ENCODE results near the gene TAS2R40.

The TAS2R40 gene

GRCh38 chr7:143225047-143225446 lies 3.2 kb downstream of the TAS2R40 start:
- DNase-seq: no peak

DNA sequence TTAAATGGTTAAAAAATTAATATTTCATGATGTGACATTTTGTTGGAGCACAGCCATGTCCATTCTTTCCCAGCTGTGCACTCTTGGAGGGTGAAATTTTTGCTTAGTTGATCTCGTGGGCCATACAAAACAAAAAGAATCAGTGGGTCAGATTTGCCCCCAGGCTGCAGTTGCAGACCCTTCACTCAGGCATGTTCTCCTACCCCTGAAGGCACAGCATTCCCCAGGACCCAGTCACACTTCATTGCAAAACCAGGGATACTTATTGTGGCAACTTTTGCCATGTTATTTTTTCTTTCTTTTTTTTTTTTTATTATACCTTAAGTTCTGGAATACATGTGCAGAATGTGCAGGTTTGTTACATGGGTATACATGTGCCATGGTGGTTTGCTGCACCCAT lies 6.0 kb downstream of the TAS2R40 start:
- no peak for DNase-seq

GRCh38 chr7:143229054-143229790 lies 7.4 kb downstream of the TAS2R40 start:
- DNase-seq: no peak

- no peak for DNase-seq
Observed at GRCh38 chr7:143230602-143231457, 9.0 kb downstream of the TAS2R40 start.

GRCh38 chr7:143233816-143234532 lies 12.1 kb downstream of the TAS2R40 start:
- no peak for DNase-seq

GRCh38 chr7:143234533-143234875 lies 12.7 kb downstream of the TAS2R40 start:
- no peak for DNase-seq

- no peak for DNase-seq
Observed at GRCh38 chr7:143235561-143235960, 13.7 kb downstream of the TAS2R40 start.

DNA sequence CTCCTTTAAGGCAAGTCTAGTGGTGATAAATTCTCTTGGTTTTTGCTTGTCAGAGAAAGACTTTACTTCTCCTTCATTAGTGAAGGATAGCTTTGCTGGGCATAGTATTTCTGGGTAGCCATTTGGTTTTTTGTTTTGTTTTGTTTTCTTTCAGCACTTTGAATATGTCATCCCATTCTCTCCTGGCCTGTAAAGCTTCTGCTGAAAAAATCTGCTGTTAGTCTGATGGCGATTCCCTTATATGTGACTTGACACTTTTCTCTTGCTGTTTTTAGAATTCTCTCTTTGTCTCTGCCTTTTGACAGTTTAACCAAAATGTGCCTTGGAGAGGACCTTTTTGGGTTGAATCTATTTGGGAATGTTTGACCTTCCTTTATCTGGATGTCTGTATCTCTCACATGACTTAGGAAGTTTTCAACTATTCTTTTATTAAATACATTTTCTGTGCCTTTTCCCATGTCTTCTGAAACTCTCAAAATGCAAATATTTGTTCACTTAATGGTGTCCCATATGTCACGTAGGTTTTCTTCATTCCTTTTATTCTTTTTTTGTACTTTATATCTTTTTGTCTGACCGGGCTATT lies 14.7 kb downstream of the TAS2R40 start:
- no peak for DNase-seq

DNA sequence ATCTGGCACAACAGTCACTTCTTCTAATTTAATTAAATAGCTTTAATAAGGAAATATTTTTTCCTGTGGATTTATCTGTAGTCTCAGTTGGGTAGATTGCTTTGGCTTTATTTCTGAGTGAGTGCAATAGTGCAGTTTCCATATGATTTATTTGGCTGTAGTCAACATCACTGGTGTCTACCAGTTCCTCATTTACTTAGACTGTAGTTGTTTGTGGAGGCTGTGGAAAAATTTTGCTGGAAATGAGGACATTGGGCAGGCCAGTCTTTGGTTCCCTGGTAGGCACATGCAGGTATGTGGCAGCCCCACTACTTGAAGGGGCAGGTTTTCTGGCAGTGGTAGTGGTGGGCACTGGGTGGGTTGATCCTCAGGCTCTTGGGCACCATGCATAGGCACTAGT lies 15.5 kb downstream of the TAS2R40 start:
- DNase-seq: no peak

- DNase-seq: no peak
Observed at GRCh38 chr7:143238289-143238980, 16.6 kb downstream of the TAS2R40 start.

DNA sequence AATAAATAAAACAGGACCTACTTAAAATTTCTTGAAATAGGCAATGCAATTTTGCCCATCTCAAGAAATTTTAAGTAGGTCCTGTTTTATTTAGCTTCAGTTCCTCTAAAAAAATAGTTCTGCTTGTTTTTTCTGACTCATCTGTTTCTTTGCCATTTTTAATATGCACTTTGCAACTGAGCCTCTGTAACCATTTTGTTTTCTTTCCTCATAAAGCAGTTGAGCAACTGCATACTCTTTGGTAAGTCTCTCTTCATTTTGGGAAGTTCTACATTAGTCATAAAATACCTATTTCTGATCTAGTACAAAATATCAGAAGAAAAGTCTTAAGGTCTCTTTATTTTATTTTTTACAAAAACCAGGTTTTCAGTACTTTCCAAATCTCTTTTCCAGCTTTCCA lies 18.0 kb downstream of the TAS2R40 start:
- no peak for DNase-seq

GRCh38 chr7:143240291-143241168 lies 18.7 kb downstream of the TAS2R40 start:
- DNase-seq: peak; percentile 66

GRCh38 chr7:143242306-143242705 lies 20.5 kb downstream of the TAS2R40 start:
- DNase-seq: no peak

GRCh38 chr7:143243111-143243510 lies 21.3 kb downstream of the TAS2R40 start:
- DNase-seq: no peak

DNA sequence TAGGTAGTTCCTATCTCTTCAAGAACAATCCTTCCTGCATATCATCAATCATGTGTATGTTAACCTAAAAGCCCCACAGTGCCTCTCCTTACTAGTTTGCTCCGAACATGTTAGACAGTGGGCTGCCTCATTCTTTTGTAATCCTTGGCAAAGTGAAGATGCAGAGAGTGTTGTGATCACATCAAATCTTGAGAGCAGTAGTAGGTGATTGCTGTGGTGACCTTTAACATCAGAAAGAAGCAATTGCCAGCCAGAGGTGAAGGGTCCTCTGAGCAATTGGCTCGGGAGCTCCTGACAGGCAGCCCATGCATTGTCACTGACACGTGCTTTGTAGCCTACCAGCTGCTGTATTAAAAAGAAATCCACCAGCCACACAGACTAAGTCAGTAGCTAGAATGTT lies 21.8 kb downstream of the TAS2R40 start:
- DNase-seq: no peak

DNA sequence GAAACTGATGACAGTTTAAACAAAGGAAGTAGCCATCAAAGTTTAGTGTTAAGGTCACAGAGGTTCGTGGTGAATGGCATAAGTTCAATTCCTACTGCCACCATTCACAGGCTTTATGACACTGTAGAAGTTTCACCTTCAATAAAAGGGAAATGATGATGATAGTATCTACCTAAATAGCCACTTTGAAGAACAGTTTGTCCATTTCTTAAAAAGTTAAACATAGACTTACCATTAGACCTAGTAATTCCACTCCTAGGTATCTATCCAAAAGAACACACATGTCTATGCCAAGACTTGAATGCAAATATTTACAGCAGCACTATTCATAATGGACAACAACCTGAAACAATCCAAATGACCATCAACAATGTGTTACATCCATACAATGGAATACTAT lies 22.5 kb downstream of the TAS2R40 start:
- DNase-seq: no peak

DNA sequence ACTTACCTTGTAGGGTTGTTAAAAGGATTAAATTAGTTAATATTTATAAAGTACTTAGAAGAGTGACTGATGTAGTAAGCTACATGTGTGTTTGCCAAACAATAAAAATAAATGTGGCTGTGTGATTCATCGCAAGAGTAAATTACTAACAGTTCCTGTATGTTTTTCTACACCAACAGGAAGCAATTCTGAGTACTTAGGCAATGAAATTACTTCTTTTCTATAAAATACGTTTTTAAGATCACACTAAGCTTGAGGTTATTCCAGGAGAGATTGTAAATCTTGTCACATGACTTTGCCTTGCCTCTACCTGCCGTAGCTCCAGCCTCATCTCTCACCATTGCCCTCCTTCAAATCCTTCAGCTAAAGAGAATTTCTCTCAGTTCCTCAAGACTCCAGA lies 23.3 kb downstream of the TAS2R40 start:
- no peak for DNase-seq

DNA sequence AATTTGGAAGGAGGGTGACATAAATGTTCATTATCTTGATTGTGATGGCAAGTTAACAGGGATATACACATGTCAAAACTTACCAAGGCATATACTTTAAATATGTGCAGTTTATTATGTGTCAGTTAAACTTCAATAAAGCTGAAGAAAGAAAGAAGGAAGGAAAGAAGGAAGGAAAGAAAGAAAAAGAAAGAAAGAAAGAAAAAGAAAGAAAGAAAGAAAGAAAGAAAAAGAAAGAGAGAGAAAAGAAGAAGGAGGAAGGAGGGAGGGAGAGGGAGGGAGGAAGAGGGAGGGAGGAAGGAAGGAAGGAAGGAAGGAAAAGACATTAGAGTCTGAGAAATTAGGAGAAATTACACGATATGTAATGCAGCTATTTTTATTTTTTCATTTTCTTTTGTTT lies 25.5 kb downstream of the TAS2R40 start:
- no peak for DNase-seq

DNA sequence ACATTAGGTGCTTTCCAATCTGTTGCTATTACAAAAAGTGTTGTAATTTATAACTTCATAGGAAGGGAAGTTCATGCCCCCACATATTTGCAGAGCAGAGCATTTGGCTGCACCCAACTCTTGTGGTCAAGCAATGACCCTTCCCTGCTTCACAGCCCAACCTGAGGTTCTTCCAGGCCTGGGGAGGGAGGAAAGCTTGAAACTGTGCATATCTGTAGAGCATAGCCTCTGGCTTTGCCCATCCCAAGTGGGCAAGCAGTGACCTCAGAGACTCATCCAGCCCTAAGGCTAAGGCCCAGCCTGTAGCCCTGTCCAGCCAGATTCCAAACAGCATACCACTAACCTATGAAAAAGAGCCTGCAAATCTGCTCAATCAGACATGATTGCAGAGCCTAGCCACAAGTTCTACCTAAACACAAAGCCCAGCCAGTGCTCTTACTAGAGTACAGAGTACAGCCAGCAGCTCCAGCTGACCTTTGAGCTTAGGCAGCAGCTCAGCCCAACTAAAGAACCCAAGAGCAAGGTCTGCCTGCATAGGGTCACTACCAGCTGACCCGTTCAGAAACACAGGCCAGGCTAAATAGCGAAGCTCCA lies 27.0 kb downstream of the TAS2R40 start:
- no peak for DNase-seq

DNA sequence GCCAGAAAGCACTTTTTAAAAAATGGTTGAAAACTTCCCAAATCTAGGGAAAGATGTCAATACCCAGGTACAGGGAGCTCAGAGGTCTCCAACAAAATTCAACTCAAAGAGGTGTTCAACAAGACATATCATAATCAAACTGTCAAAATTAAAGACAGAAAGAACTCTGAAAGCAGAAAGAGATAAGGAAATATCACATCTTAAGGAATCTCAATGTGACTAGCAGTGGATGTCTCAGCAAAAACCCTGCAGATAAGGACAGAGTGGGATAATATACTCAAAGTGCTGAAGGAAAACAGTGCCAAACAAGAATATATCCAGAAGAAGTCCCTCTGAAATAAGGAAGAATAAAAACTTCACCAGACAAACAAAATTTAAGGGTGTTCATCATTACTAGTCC lies 28.4 kb downstream of the TAS2R40 start:
- no peak for DNase-seq

GRCh38 chr7:143250822-143251221 lies 29.0 kb downstream of the TAS2R40 start:
- no peak for DNase-seq
